BJ (cell line): ENCODE results near the gene TMCO1. TPM values are rescaled to one million over a fixed set of nuclear protein-coding genes. Genes with fewer than 3 reads are reported as not detected.
"Not testable (repeated sequence)": the region's sequence is repeated elsewhere in the genome, so short reads cannot be mapped to it uniquely, and the experiment has no call there.

Experiments
- CTCF ChIA-PET: fragments of 350-600 bp; formaldehyde crosslinking; extraction: SDS; loops from one replicate; lab custom pipeline; 2021; ENCODE audit warnings: antibody characterized with exemption, inconsistent platforms; lab: Yijun Ruan, JAX
- POLR2A ChIA-PET: fragments of 300-600 bp; sonication (Branson Sonifier 250); formaldehyde crosslinking; extraction: SDS; loops from one replicate; lab custom pipeline; 2021; ENCODE audit warnings: antibody characterized with exemption; lab: Charles Lee
- DNase-seq: peaks from one replicate; pipeline ENCODE4 v3.0.0-alpha.2; 2011; ENCODE audit warnings: low read depth
- H3K27me3 ChIP-seq: 2 replicates; pipeline ENCODE4 v1.6.0; 2011; ENCODE audit warnings: low read length; ENCODE audit not compliant: control insufficient read depth, insufficient read depth
- H3K36me3 ChIP-seq: 2 replicates; pipeline ENCODE4 v1.5.1; 2011; ENCODE audit warnings: low read length; ENCODE audit not compliant: control insufficient read depth, insufficient read depth
- H3K4me3 ChIP-seq: 2 replicates; pipeline ENCODE4 v1.5.1; 2011; ENCODE audit warnings: low read depth, mild to moderate bottlenecking, control low read depth, low read length
- CTCF ChIP-seq: IDR thresholded peaks from 2 replicates; pipeline ENCODE4 v1.5.1; 2011; ENCODE audit warnings: low read depth, mild to moderate bottlenecking, control low read depth, inconsistent platforms, low read length, moderate library complexity; ENCODE audit not compliant: insufficient read depth
- polyA plus RNA-seq: library from polyadenylated mRNA; depleted of rRNA; stranded (reverse); fragments of >200 nt; gene quantifications from 2 replicates; pipeline ENCODE4 v1.2.3, GENCODE V29; 2011

TMCO1 gene
- polyA plus RNA-seq, 1 experiment, result 203 TPM

- ChIA-PET CTCF (interaction anchor here (0.7 kb wide), 1 partner anchor 1422 kb away, joined by 5 read pairs; no protein-coding TSS in a partner anchor), POLR2A (no interaction called here)
- no peaks in the 10 kb centered on the region for H3K27me3 ChIP-seq
- H3K36me3 ChIP-seq, result no peaks in the 10 kb centered on the region
- no peak overlapping the region for H3K4me3 ChIP-seq
- no peak for TF ChIP-seq CTCF
- DNase-seq, result no peak
These were observed 30.7 kb upstream of the TMCO1 start for GRCh38 chr1:165799387-165799786.

GRCh38 chr1:165795894-165796293 lies 27.2 kb upstream of the TMCO1 start:
- ChIA-PET CTCF (no interaction called here), POLR2A (no interaction called here)
- Histone ChIP-seq H3K36me3 (no peaks in the 10 kb centered on the region), H3K27me3 (no peaks in the 10 kb centered on the region), H3K4me3 (no peak overlapping the region)
- TF ChIP-seq CTCF, result no peak
- no peak for DNase-seq

GRCh38 chr1:165793951-165794350 lies 25.3 kb upstream of the TMCO1 start:
- H3K36me3 ChIP-seq, result no peaks in the 10 kb centered on the region
- TF ChIP-seq CTCF, result no peak
- H3K4me3 ChIP-seq, result no peak overlapping the region
- no peak for DNase-seq
- CTCF ChIA-PET, result no interaction called here
- POLR2A ChIA-PET, result no interaction called here
- no peaks in the 10 kb centered on the region for H3K27me3 ChIP-seq

- Histone ChIP-seq H3K27me3 (no peaks in the 10 kb centered on the region), H3K36me3 (no peaks in the 10 kb centered on the region), H3K4me3 (no peak overlapping the region)
- POLR2A ChIA-PET, result interaction anchor here (0.6 kb wide), 1 partner anchor 15 kb away, joined by 4 read pairs; no protein-coding TSS in a partner anchor
- CTCF ChIA-PET, result no interaction called here
- DNase-seq, result no peak
- TF ChIP-seq CTCF, result no peak
These were observed 19.1 kb upstream of the TMCO1 start for GRCh38 chr1:165787741-165788140.

- not testable (repeated sequence) for H3K36me3 ChIP-seq, DNase-seq, H3K27me3 ChIP-seq, H3K4me3 ChIP-seq
- POLR2A ChIA-PET, result interaction anchor here (0.6 kb wide), 1 partner anchor 11 kb away, joined by 3 read pairs; no protein-coding TSS in a partner anchor
- CTCF ChIA-PET, result interaction anchor here (1.5 kb wide), 1 partner anchor 131 kb away, joined by 3 read pairs; no protein-coding TSS in a partner anchor
These were observed 14.9 kb upstream of the TMCO1 start for GRCh38 chr1:165783519-165783918.

GRCh38 chr1:165778197-165778596 lies 9.5 kb upstream of the TMCO1 start:
- POLR2A ChIA-PET, DNase-seq, H3K4me3 ChIP-seq, H3K27me3 ChIP-seq, H3K36me3 ChIP-seq, CTCF ChIA-PET: not testable (repeated sequence)
